GM23248 (cell line): ENCODE data around the gene MYH15.

Source experiments
- EZH2 ChIP-seq: fragments of 200-600 bp; sonication (generic); IDR thresholded peaks from 2 replicates; pipeline ENCODE4 v1.6.1; 2018; ENCODE audit warnings: antibody characterized with exemption, mild to moderate bottlenecking; ENCODE audit not compliant: insufficient read depth, poor library complexity, severe bottlenecking
- EZH2phosphoT487 ChIP-seq: fragments of 200-600 bp; sonication (generic); IDR thresholded peaks from 2 replicates; pipeline ENCODE4 v1.6.1; 2018; ENCODE audit warnings: antibody characterized with exemption, moderate library complexity, mild to moderate bottlenecking, low read depth; ENCODE audit not compliant: insufficient read depth

GRCh38 chr3:108462899-108463298 lies 47.5 kb downstream of the MYH15 start:
- no peak for TF ChIP-seq EZH2phosphoT487
- TF ChIP-seq EZH2, result no peak
